Activated T-cell treated with anti-CD3 and anti-CD28 coated beads for 48 hours (primary cell): Measurements from ENCODE around the gene SLC45A1.
"Not testable (repeated sequence)": the region's sequence is repeated elsewhere in the genome, so short reads cannot be mapped to it uniquely, and the experiment has no call there.

Source experiments
- DNase-seq: peaks from one replicate; pipeline ENCODE4 v3.0.0-alpha.2; 2020; ENCODE audit warnings: low read depth

SLC45A1 gene

DNA sequence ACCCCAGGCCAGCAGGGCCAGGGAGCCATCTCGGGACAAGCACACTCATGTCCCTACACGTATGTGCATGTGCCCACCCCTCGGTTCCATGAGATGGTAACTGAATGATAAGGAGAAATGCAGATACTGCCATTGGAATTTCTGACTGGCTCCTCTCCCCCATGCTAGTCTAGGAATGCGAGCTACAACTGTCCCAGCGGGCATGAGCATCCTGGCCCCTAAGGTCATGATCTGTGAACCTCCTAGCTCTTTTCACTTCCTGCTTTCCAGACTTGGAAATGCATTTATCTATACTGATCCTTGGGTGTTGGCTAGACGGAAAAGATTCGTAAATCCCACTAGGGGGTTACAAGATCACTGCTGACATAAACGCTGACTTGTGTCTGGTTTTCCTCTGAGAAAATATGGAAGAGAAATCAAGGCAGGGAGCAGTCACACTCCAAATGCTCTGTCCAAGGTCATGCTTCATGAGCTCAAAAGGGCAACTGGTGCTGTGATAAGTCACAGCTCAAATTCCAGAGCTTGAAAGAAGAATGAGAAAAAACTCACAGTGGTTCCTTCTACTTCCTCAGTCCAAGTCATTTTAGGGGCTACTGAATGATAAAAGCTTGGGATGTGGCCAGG lies 49.8 kb downstream of the SLC45A1 start:
- no peak for DNase-seq

DNA sequence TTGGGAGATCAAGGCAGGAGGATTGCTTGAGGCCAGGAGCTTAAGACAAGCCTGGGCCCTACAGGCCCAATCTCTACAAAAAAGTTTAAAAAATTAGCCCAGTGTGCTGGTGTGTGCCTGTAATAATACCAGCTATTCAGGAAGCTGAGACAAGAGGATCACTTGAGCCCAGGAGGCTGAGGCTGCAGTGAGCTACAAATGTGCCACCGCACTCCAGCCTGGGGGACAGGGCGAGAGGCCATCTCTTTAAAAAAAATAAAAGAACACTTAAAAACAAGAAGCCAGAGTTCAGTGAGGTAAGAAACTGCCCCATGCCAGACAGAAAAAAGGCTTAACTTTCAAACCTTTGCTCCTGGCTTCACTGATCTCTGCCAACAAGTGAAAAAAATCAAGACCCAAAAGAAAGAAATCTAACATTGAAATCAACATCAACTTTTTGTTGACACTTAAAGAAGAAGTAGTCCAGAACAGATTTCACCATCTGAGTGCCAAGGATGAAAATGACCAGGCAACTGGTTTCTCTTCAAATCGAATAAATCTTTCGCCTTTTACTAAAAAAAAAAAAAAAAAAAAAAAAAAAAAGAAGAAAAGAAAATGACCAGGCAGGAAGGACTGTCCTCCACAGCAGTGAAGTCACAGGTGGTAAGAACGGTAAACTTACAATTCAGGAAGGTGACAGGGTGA lies 51.2 kb downstream of the SLC45A1 start:
- no peak for DNase-seq

DNA sequence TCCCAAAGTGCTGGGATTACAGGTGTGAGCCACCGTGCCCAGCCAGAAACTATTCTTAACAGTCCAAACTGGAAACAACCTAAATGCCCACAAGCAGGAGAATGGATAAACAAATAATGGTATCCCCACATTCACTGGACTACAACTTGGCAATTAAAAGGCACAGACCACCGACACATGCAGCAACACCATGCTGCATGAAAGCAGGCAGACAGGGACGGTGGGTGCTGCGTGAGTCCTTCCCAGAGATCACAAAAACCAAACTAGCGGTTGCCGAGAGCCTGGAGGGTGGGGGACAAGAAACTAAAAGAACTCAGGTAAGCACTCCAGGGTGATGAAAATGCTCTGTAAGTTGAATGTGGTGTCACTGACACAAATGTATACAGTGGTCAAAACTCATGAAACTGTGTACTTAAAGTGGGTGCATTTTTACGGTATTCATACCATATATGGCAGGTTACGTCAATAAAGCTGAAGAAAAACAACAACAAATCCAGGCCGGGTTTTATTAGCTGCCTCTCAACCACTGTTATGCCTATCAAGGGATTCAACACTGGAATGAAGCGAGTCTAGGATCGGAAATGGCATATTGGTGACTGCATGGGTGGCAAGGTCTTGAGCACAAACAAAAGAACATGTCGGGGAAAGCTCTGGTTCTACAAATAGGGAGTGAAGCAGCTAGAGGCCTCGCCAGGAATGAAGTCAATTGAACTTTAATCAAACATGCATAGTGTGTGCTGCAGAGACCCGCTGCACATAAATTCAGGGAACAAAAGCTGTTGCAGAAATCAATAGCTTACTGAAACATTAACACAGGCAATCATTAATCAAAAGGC lies 52.4 kb downstream of the SLC45A1 start:
- DNase-seq = no peak

DNA sequence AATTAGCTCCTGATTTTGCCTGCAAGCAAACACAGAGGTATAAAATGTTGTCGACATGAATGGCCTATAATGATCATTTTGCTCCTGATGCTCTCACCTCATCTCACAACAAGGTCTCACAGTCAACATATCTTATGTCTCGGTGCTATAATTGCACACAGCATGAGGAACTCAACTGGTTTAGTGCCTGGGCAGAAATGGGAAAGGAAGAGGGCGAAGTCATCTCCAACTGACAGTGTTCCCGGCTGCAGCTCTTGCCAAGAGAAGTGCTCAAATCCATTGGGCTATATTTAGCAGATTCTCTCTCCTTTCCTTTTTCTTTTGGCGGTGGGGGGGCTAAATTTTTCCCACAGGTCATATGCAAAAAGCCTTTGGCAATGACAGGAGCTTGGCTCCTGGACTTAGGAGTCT lies 53.0 kb downstream of the SLC45A1 start:
- DNase-seq = no peak

DNA sequence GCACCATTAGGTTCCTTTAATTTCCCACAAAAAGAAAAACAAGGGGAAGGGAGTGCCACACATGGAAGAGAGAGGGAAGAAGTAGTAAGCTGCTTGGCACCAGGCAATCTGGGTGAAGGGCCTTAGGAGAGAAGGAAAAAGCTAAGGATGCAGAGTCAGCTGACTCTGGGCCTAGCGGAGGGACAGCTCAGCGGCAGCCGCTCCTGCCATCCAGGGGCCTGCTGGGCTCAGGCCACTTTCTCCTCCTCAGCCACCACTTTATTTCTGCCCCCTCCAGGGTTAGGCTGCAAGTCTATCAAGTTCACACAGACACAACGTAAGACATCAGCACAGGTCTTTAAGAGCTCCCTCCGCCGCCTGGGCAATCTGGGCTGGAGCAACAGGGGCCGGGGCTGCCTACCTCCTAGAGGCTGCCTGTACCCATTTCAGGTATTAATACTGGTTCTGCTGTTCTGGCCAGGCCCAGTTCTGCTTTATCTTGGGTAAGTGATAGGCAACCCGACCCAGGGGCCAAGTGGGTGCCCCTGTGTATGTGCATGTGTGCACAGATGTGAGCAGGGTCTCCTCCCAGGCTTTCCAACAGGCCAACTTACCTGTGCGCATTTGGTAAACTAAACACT lies 53.6 kb downstream of the SLC45A1 start:
- no peak for DNase-seq

DNA sequence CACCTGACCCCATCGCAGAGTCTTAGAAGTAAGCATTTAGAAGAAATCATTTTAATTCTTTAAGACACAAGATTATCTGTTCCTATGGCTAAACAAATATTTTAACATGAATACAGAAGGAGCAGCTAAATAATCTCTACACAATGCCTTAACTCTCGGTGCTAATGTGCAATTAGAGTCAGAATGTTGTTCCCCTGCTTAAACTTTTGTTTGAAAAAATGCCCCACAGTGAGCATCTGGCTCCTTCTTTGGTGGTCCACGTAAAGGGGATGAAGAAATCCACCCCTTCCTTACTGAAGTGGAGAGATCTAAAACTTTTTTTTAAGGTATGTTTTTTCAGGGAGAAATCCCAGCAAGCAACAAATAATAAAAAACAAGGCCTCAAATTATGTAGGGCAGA lies 55.2 kb downstream of the SLC45A1 start:
- no peak for DNase-seq

DNA sequence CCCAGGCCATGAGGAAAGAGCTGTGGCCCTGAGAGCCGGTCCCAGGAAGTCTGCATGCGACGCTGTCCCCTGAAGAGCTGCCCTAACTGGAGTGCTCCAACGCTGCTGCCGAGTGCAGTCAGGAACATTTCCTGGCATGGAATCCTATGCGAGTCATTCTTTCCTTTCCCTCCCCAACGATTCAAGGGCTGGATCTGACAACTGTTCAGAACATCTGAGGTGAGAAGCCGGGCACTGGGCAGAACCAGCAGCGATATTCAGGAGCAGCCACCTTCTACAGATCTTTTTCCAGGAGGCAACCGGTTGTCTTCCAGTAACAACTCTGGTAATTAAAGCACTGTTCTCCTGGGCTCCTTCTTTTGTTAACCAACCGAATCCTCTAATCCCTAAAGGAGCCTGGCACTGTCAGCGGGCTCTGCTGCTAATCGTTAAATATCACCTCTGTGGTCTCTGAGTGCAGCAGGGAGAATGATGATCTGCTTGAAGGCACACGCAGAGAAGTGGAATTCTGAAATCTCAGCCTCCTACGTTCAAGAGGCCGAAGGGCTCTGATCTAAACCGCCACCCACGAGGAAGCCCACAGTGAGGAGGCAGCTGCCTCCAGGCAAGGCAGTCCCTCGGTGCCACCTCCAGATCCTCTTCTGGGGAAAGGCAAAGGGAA lies 55.8 kb downstream of the SLC45A1 start:
- DNase-seq = no peak

DNA sequence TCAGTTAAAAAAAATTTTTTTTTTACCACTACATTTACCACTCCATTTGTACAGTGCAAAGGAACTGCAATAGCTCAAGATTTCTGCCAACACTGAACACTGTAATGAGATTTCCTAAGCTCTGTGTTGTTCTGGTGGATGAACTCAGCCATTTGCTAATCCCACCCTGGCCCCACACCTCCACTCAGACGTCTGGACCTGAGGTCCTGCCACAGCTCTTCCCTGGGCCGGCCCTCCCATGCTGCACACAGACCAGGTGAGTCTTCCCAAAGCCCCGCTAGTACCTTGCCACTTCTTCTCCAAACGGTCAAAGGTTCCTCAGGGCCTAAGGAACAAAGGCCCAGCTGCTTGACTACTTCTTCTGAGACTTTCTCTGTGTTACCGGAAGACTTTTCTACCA lies 56.4 kb downstream of the SLC45A1 start:
- no peak for DNase-seq

DNA sequence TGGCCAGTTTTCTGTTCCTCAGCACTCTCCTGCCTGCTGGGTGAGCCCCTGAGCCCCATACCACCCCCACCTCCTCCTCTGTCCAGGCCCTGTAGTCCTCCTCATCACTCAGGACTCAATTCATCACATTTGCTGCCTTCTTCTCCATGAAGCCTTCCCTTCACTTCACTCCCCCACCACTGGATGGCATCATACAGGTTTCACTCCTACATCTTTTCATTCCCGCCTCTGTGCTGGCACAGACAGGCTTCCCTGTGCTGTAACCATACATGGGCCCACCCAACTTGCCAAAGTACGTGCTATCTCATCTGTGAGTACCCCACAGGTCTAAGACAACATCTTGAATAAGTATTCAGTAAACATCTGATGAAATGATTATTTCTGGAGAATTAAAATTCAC lies 56.9 kb downstream of the SLC45A1 start:
- no peak for DNase-seq

DNA sequence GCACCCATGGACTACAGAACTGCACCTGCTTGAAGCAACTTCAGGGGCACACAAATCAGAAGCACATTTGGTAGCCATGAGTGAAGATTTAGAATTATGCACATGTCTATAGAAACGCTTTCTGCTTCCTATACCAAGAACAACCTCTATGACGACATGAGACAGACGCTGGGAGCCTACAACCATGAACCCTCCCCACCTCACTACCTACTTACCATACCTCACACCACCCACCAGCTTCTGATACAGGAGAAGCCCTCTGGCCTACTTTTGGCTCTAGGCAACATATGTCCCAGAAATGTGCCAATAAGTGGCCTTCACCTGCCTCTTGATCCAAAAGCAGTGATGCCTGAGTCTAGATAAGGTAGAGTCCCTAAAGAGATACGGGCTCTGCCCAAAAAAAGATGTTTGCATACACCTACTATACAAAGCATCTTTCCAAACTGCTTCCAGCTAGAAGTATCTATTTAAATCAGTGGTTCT lies 58.5 kb downstream of the SLC45A1 start:
- no peak for DNase-seq

DNA sequence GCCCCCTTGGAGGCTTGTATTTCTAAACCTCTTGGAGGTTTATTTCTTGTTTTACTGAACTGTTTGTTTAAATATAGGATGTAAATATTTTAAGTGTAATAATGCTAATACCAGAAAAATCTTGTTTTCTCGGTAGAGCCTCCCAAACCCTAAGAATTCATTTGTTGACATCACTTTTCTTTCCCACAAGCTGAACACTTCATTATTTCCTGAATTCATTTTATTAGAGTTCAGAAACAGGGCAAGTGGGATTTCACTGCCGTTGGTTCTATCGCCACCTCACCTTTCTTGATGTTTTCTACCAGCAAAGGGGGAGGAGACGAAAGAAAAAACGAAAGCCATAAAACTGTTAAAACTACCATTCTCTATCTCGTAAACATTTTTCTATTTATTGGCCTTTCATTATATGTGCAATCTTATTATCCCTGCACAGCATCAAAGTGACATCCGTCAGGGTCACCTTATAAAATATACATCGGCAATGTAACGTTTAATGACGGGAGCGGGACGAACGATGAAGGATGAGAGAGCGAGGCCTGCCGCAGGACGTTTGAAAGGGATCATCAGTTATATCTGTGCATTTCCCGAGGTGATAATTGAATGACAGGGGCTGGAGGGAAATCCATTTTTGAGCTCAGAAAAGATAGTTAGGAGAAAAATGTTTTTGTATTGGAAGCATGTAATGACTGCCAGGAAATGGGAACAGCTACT lies 59.5 kb downstream of the SLC45A1 start:
- DNase-seq = no peak

DNA sequence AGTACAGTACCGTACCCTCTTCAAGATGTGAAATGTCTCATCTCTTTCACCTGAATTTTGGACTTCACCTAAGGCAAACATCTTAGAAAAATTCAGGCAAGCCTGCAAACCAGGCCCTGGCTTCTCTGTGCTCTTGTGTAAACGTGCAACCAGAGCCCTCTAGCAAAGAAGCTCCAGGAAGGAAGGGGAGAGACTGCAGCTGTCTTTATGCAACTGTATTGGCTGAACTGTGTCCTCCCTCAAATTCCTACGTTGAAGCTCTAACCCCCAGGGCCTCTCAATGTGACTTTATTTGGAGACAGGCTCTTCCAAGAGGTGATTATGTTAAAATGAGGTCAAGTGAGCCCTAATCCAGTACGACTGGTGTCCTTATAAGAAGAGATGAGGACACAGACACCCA lies 60.3 kb downstream of the SLC45A1 start:
- DNase-seq = no peak

DNA sequence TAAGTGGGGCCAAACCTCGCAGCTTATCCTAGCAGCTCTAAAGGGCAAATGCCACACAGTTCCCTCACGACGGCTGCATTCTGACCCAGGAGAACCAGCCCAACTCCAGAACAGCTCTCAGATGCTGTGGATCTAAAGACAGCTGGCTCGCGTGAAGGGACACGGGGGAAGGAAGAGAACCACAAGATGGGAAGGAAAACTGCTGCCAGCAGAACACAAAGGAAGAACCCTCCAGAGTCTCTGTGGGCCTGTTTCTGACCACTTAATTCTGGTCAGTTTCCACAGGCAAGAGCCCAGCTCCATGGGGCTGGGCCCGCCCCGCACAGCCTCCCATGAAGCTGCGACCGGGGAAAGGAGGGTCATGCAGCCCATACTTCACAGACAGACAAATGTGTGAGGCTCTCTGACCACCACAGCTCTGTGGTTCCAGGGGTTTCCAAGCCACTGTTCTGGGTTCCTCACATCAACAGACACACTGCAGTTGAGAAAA lies 61.1 kb downstream of the SLC45A1 start:
- no peak for DNase-seq

DNA sequence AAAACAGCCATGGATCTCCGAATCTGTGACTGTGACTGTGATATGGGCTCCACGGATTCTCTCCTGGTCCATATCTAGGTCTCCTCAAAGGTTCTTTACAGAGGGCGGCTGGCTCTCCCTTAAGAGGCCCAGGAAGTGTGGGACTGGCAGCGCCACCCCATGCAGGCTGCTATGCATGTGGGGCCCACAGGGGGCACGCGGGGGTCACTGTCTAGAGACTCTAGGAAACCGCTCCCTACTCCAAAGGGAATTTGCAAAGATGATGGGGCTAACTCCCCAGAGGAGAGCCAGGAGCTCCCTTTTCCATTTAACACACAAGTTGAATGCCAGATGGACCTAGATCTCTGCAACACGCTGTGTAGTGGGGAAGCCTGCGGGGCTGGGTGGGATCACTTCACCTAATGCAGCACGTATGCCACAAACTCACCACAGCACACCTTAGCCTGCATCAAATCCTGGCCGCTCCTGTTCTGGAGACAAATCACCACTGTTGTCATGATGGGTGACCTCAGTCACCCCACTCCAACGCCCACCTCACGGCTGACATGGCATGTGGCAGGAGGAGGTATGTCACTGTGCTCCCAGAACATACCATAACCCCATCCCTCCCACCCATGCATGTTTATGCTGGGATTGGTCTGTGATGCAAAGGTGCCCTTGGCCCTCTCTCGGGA lies 61.7 kb downstream of the SLC45A1 start:
- no peak for DNase-seq

DNA sequence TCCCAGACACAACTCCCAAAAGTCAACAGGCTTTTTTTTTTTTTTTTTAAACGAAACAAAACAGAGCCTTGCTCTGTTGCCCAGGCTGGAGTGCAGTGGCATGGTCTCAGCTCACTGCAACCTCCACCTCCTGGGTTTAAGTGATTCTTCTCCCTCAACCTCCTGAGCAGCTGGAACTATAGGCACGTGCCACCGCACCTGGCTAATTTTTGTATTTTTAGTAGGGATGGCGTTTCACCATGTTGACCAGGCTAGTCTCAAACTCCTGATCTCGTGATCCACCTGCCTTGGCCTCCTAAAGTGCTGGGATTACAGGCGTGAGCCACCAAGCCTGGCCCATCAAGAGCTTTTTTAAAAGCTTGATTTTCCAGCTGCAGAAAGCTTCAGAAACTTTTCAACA lies 62.4 kb downstream of the SLC45A1 start:
- DNase-seq = not testable (repeated sequence)

DNA sequence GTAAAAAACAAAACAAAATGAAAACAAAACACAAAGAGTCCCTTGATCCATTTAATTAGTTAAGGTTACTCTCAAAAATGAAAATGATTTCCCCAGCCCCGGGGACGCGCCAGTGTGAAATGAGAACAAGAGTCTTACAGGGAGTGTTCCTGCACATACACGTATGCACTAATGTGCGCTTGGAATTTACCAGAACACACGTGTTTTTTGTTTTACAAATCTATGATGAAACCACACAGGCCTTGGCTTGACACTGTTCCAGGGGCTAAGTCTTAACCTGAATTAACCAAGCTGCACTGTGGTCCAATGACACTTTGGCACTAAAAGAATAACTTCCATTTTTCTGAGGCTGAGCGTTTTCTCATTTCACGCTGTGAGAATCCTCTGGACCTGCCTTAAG lies 63.7 kb downstream of the SLC45A1 start:
- DNase-seq = no peak

DNA sequence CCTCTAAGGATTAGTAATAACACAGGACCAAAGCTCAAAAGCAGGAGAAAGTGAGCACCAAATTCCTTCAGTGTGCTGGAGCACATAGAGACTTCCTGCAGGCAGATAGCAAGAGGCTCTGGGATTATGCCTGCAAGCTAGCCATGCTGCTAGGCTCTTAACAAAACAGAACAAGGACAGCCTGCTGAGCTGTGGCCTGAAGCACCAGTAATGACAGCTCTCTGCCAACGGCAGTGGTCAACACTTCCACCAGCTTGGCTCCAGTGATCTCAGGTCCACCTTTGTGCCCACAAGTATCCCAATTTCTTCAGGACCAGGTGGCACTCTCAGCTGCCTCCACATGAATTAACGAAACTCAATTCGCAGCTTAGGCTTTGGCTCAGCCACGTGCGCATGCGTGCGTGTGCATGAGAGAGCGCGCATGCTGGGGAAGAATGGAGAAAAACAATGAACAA lies 64.2 kb downstream of the SLC45A1 start:
- DNase-seq = no peak

DNA sequence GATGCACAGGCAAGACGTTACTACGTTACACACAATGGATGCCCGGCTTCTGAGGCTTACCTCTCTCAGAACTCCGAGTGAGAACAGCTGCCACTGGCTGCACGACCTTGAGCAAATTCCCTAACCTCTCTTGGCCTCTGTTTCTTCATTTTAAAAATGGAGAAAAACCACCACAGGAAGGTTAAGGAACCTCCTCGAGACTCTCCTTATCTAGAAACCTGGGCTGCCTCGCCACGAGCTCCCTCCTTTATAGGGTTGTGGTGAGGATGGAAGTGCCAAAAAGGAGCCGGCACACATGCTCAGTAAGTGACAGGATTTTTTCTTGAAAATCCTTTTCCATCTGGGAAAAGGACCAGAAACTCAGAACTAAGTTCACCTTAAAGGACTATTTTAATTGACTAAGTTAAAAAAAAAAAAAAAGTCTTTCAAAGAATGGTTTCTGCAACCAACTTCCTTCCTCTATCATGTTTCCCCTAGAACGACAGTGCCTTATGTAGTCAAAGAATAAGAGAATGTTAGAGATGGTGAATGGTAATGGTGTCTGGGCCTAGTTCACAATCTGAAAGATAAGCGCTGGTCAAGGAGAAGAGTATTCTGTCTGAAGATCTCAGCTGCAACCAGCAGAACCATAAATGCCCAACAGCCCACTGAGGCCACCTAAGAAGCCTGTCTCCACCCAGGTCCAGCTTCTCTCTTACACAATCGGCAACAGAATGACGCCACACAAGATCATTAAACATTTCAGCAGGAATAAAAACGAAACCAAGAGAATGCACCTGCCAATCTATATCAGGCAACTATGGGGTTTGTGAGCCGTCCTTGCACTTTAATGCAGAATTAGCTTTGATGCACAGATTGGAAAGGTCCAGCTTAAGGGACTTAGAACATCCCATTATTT lies 64.9 kb downstream of the SLC45A1 start:
- no peak for DNase-seq

DNA sequence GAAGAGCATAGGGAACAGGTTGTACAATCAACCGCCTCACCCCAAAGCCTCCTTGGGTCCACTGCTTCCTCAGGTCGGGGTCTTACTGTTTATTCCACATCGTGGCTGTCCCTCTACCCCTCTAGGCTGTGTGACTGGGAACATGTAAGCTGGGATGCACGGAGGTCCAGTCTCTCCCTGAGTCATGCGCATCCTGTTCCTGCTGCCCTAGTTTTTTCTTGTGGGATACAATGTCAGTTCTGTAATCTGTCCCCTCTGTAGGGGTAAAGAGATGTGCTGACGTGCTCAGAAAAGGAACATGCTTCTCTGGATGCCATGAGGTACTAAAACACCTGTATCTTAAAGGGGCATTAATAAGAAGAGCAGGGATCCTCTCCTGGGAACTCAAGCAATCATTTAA lies 66.2 kb downstream of the SLC45A1 start:
- DNase-seq = no peak

DNA sequence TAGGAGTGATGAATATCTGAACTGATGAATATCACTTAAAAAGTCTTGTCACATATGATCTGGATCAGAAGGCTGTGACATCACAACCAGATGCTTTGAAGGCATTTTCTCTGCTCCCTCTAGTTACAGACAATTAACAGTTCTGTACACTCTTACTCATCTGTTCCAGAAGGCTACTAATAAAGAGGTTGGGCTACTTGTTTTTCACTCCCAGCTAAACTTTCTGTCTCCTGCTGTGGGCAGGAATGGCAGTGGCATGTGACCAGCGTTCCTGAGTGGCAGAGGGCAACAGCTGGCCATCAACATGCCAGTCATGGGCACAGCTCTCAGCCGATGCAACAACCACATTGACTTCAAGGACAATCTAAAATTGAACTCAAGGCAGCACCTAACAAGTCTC lies 66.7 kb downstream of the SLC45A1 start:
- no peak for DNase-seq
